NCI-H345 treated with DMSO at 0.1 percent for 48 hours (cell line): ENCODE data around the gene BDH2.

ENCODE experiments used
- DNase-seq: peaks from one replicate; lab custom pipeline; 2025; ENCODE audit not compliant: unreplicated experiment; lab: John Stamatoyannopoulos, UW

BDH2 gene

GRCh38 chr4:103099691-103100392 is at the start of gene BDH2:
BDH2 (minus strand) TSS chr4:103099834; CDS start chr4:103096254, 3,580 bp downstream.
- DNase-seq: peak; percentile 86

- no peak for DNase-seq
Measured at GRCh38 chr4:103144926-103145325, 45.3 kb upstream of the BDH2 start.

- no peak for DNase-seq
Measured at GRCh38 chr4:103137446-103137827, 37.8 kb upstream of the BDH2 start.

- no peak for DNase-seq
Measured at GRCh38 chr4:103136671-103137445, 37.2 kb upstream of the BDH2 start.

GRCh38 chr4:103129174-103129573 is 29.5 kb upstream of the BDH2 start:
- DNase-seq: no peak

GRCh38 chr4:103126126-103126525 is 26.5 kb upstream of the BDH2 start:
- DNase-seq: no peak

GRCh38 chr4:103123114-103123513 is 23.5 kb upstream of the BDH2 start:
- DNase-seq: no peak

GRCh38 chr4:103118166-103118565 is 18.5 kb upstream of the BDH2 start:
- DNase-seq: no peak

- DNase-seq: no peak
Measured at GRCh38 chr4:103111598-103111997, 12.0 kb upstream of the BDH2 start.

- DNase-seq: no peak
Measured at GRCh38 chr4:103108542-103108941, 8.9 kb upstream of the BDH2 start.

GRCh38 chr4:103105558-103106356 is 6.1 kb upstream of the BDH2 start:
- no peak for DNase-seq

- DNase-seq: no peak
Measured at GRCh38 chr4:103104886-103105285, 5.3 kb upstream of the BDH2 start.

GRCh38 chr4:103100691-103101090 is 1.1 kb upstream of the BDH2 start:
- DNase-seq: no peak

GRCh38 chr4:103098756-103099440 is 736 bp downstream of the BDH2 start:
- no peak for DNase-seq

- DNase-seq: no peak
Measured at GRCh38 chr4:103098341-103098740, 1.3 kb downstream of the BDH2 start.

- no peak for DNase-seq
Measured at GRCh38 chr4:103097112-103097511, 2.5 kb downstream of the BDH2 start.

GRCh38 chr4:103095080-103095479 is 4.6 kb downstream of the BDH2 start:
- DNase-seq: no peak

- no peak for DNase-seq
Measured at GRCh38 chr4:103092245-103092644, 7.4 kb downstream of the BDH2 start.

- DNase-seq: no peak
Measured at GRCh38 chr4:103091601-103092223, 7.9 kb downstream of the BDH2 start.

- no peak for DNase-seq
Measured at GRCh38 chr4:103089481-103089880, 10.2 kb downstream of the BDH2 start.

GRCh38 chr4:103086551-103086950 is 13.1 kb downstream of the BDH2 start:
- no peak for DNase-seq
